ENCODE measurements around the gene ZMYM4.
"Not testable (repeated sequence)": the region's sequence is repeated elsewhere in the genome, so short reads cannot be mapped to it uniquely, and the experiment has no call there.

Gene ZMYM4

DNA sequence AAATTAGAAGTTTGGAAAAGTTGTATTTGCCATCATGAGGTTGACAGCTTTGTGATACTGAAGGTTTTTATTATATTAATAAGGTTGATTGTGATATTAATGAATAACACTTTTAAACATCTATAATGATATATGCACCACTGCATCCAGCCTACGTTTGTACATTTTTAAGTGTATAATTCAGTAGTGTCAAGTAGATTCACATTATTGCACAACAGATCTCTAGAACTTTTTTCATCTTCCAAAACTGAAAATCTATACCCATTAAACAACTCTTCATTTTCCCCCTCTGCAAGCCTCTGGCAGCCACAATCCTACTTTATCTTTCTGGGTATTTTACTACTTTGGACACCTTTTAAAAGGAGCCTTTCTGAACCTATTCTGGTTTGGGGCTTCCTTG, 37.2 kb upstream of the ZMYM4 start:
- DNase-seq (ENCODE audit: low read depth): no peak
- TF ChIP-seq, protein P1, sequence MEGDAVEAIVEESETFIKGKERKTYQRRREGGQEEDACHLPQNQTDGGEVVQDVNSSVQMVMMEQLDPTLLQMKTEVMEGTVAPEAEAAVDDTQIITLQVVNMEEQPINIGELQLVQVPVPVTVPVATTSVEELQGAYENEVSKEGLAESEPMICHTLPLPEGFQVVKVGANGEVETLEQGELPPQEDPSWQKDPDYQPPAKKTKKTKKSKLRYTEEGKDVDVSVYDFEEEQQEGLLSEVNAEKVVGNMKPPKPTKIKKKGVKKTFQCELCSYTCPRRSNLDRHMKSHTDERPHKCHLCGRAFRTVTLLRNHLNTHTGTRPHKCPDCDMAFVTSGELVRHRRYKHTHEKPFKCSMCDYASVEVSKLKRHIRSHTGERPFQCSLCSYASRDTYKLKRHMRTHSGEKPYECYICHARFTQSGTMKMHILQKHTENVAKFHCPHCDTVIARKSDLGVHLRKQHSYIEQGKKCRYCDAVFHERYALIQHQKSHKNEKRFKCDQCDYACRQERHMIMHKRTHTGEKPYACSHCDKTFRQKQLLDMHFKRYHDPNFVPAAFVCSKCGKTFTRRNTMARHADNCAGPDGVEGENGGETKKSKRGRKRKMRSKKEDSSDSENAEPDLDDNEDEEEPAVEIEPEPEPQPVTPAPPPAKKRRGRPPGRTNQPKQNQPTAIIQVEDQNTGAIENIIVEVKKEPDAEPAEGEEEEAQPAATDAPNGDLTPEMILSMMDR (conservative IDR thresholded peaks at IDR 0.05; ENCODE audit: low read length): no peak
- no peak overlapping the region for H3K4me3 ChIP-seq (ENCODE audit: low read length)

DNA sequence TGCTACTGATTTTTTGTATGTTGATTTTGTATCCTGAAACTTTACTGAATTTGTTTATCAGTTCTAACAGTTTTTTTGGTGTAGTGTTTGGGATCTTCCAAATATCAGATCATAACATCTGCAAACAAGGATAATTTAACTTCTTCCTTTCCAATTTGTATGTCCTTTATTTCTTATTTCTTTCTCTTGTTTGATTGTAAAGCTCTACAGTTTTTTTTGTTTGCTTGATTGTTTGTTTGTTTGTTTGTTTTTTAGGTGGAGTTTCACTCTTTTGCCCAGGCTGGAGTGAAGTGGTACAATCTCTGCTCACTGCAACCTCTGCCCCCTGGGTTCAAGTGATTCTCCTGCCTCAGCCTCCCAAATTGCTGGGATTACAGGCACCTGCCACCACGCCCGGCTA, 31.7 kb upstream of the ZMYM4 start:
- not testable (repeated sequence) for H3K4me3 ChIP-seq (ENCODE audit: low read length); DNase-seq (ENCODE audit: low read depth)

DNA sequence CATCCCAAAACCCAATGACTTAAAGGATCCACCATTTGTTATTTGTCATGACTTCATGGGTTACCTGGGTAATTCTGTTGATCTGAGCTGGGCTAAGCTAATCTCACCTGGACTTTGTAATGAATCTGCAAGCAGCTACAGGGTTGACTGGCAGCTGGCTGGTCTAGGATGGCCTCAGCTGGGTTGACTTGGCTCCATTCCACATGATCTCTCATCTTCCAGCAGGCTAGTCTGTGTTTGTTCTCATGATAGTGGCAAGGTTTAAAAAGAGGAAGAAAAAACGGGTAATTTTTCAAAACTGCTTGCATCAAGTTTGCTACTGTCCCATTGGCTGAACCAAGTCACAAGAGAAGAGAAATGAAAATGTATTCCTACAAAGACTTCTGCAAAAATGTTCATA, 24.8 kb upstream of the ZMYM4 start:
- H3K4me3 ChIP-seq (ENCODE audit: low read length): no peak overlapping the region
- TF ChIP-seq, protein P1 (conservative IDR thresholded peaks at IDR 0.05; ENCODE audit: low read length): no peak
- no peak for DNase-seq (ENCODE audit: low read depth)

DNA sequence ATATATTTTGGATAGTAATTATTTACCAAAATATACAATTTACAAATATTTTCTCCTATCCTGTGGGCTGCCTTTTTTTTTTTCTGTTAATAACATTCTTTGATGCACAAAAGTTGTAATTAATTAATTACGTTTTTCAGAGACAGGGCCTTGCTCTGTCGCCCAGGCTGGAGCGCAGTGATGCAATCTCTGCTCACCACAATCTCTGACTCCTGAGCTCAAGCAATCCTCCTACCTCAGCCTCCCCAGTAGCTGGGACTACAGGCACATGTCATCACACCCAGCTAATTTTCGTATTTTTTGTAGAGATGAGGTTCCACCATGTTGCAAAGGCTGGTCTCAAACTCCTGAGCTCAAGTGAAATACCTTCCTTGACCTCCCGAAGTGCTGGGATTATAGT, 21.3 kb upstream of the ZMYM4 start:
- no peak for DNase-seq (ENCODE audit: low read depth)
- TF ChIP-seq, protein P1 (conservative IDR thresholded peaks at IDR 0.05; ENCODE audit: low read length): no peak
- H3K4me3 ChIP-seq (ENCODE audit: low read length): no peak overlapping the region

DNA sequence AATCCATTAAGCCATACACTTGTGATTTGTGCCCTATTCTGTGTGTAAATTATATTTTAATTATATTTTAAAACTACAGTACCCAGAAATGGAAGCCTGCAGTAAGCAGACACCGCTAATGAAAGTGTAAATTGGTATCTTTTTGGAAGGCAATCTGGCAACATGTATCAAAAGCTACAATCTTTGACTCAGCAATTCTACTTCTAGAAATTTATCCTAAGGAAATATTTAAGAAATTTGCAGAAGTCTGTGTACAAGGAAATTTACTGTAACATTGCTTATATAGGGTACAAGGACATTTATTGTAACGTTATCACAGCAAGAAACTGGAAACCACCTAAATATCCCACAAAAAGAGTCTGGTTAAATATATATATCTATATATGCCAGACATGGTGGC, 14.6 kb upstream of the ZMYM4 start:
- TF ChIP-seq, protein P1 (conservative IDR thresholded peaks at IDR 0.05; ENCODE audit: low read length): no peak
- no peak overlapping the region for H3K4me3 ChIP-seq (ENCODE audit: low read length)
- no peak for DNase-seq (ENCODE audit: low read depth)

DNA sequence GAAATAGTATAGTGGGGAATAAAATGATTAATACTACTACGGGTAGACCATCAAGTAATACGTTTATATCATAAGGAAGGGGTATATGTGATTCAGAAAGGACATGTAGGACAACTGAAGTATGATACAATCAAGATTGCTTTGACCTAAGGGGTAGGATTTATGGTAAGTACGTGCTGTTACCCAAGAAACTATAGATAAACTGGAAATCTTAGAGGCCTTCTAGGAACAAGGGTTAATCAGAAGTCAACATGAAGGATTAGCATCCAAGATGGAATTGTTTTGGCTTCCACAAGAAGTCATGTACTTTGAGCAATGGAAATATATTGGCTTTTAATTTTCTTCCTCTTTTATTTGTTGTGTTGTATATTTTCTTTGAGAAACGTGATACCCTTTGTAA, 13.2 kb upstream of the ZMYM4 start:
- DNase-seq (ENCODE audit: low read depth): no peak
- H3K4me3 ChIP-seq (ENCODE audit: low read length): no peak overlapping the region
- TF ChIP-seq, protein P1 (conservative IDR thresholded peaks at IDR 0.05; ENCODE audit: low read length): no peak

DNA sequence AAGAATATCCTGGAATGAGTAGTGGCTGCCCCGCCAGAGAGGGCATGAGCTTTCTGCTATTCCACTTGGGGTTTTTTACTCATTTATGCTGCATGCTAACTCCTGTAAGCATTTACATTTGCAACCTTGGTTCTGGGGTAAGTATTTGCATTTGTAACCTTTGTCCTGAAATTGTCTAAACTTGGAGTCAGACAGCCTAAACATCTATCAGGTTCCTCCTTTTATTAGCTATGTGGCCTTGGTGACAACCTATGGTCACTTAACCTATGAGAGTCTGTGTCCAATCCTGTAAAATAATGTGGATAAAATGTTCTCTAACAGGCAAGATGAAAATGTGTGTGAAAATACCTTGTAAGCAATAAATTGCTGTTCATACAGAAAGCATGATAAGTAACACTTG, 8.9 kb upstream of the ZMYM4 start:
- DNase-seq (ENCODE audit: low read depth): no peak
- no peak overlapping the region for H3K4me3 ChIP-seq (ENCODE audit: low read length)
- TF ChIP-seq, protein P1 (conservative IDR thresholded peaks at IDR 0.05; ENCODE audit: low read length): no peak
